SK-N-SH treated with all-trans-retinoic acid at 6 μM for 48 hours (cell line): ENCODE measurements around the gene PTTG1IP.

Experiments used
- ATAC-seq: fragments of 200-7000 bp; cut with Tn5 transposase; 3 replicates; pipeline ENCODE4 v1.9.1; 2020; ENCODE audit warnings: mild to moderate bottlenecking, moderate library complexity
- ARNTL ChIP-seq: fragments of 450-650 bp; formaldehyde crosslinking; IDR thresholded peaks from 2 replicates; pipeline ENCODE4 v1.5.0; 2020; ENCODE audit warnings: low read depth, mild to moderate bottlenecking, moderate library complexity, borderline replicate concordance
- CSDC2 ChIP-seq: fragments of 250-450 bp; sonication (Bioruptor Pico); IDR thresholded peaks from 2 replicates; pipeline ENCODE4 v1.5.0; 2020; ENCODE audit warnings: mild to moderate bottlenecking, moderate library complexity
- ESRRG ChIP-seq: fragments of 250-450 bp; sonication (Bioruptor Pico); IDR thresholded peaks from 2 replicates; pipeline ENCODE4 v1.6.1; 2021; ENCODE audit warnings: mild to moderate bottlenecking
- ISL1 ChIP-seq: fragments of 250-450 bp; sonication (Bioruptor Pico); IDR thresholded peaks from 2 replicates; pipeline ENCODE4 v2.1.2; 2022; ENCODE audit warnings: mild to moderate bottlenecking, moderate library complexity
- OSR1 ChIP-seq: fragments of 250-450 bp; sonication (Bioruptor Pico); IDR thresholded peaks from 2 replicates; pipeline ENCODE4 v1.8.0; 2022; ENCODE audit warnings: moderate library complexity, mild to moderate bottlenecking, inconsistent platforms
- PPARA ChIP-seq: fragments of 250-450 bp; sonication (Bioruptor Pico); IDR thresholded peaks from 2 replicates; pipeline ENCODE4 v1.5.0; 2020; ENCODE audit warnings: mild to moderate bottlenecking, borderline replicate concordance
- RARB ChIP-seq: fragments of 250-450 bp; sonication (Bioruptor Pico); IDR thresholded peaks from 2 replicates; pipeline ENCODE4 v1.8.0; 2021; ENCODE audit warnings: mild to moderate bottlenecking, moderate library complexity
- SNAI2 ChIP-seq: fragments of 250-450 bp; sonication (Bioruptor Pico); IDR thresholded peaks from 2 replicates; pipeline ENCODE4 v1.5.0; 2020; ENCODE audit warnings: mild to moderate bottlenecking, moderate library complexity
- TCF4 ChIP-seq: fragments of 250-450 bp; sonication (Bioruptor Pico); IDR thresholded peaks from 2 replicates; pipeline ENCODE4 v1.8.0; 2021; ENCODE audit warnings: mild to moderate bottlenecking, moderate library complexity, borderline replicate concordance
- TOX ChIP-seq: fragments of 250-450 bp; sonication (Bioruptor Pico); IDR thresholded peaks from 2 replicates; pipeline ENCODE4 v1.8.0; 2021; ENCODE audit warnings: mild to moderate bottlenecking, moderate library complexity, borderline replicate concordance
- ZC3H10 ChIP-seq: fragments of 250-450 bp; sonication (Bioruptor Pico); IDR thresholded peaks from 2 replicates; pipeline ENCODE4 v1.5.1; 2021; ENCODE audit warnings: mild to moderate bottlenecking, moderate library complexity
- ZFP3 ChIP-seq: fragments of 250-450 bp; sonication (Bioruptor Pico); IDR thresholded peaks from 2 replicates; pipeline ENCODE4 v1.5.0; 2020; ENCODE audit warnings: mild to moderate bottlenecking, moderate library complexity
- ZFP30 ChIP-seq: fragments of 450-650 bp; formaldehyde crosslinking; IDR thresholded peaks from 2 replicates; pipeline ENCODE4 v1.5.0; 2022; ENCODE audit warnings: mild to moderate bottlenecking, moderate library complexity
- ZNF565 ChIP-seq: fragments of 450-650 bp; formaldehyde crosslinking; conservative IDR thresholded peaks from 2 replicates; pipeline ENCODE4 v1.5.0; 2020; ENCODE audit warnings: low read depth, mild to moderate bottlenecking, moderate library complexity
- ZNF70 ChIP-seq: fragments of 450-650 bp; formaldehyde crosslinking; IDR thresholded peaks from 2 replicates; pipeline ENCODE4 v1.5.0; 2020; ENCODE audit warnings: mild to moderate bottlenecking, moderate library complexity
- TF ChIP-seq, protein P1 (sequence below): fragments of 250-450 bp; sonication (Bioruptor Pico); IDR thresholded peaks from 2 replicates; pipeline ENCODE4 v1.5.0; 2020; ENCODE audit warnings: mild to moderate bottlenecking, moderate library complexity
- TF ChIP-seq, protein P2 (sequence below): fragments of 250-450 bp; sonication (Bioruptor Pico); IDR thresholded peaks from 2 replicates; pipeline ENCODE4 v1.5.1; 2020; ENCODE audit warnings: low read depth, mild to moderate bottlenecking, moderate library complexity
- TF ChIP-seq, protein P3 (sequence below): fragments of 250-450 bp; sonication (Bioruptor Pico); IDR thresholded peaks from 2 replicates; pipeline ENCODE4 v1.8.0; 2021; ENCODE audit warnings: low read depth, mild to moderate bottlenecking, moderate library complexity, borderline replicate concordance
- TF ChIP-seq, protein P4 (sequence below): fragments of 250-450 bp; sonication (Bioruptor Pico); IDR thresholded peaks from 2 replicates; pipeline ENCODE4 v1.8.0; 2020; ENCODE audit warnings: mild to moderate bottlenecking, moderate library complexity, borderline replicate concordance
- TF ChIP-seq, protein P5 (sequence below): fragments of 250-450 bp; sonication (Bioruptor Pico); IDR thresholded peaks from 2 replicates; pipeline ENCODE4 v1.5.1; 2021; ENCODE audit warnings: mild to moderate bottlenecking, moderate library complexity

Gene PTTG1IP

DNA sequence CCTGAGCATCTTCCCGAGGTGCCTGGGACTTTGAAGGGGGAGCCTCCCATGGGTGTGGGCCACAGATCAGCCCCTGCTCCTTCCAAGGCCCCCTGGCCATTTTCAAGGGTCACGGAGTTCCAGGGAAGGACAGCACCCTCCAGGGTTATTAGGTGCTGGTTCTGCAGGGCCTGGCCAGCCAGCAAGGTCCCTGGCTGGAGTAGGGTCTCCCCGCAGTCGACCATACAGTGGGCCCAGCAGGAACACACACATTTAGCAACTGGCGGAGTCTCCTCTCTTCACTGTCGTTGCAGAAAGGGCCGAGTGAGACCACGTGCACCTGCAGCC is 37.9 kb downstream of the PTTG1IP start:
- no peak for TF ChIP-seq PPARA (CRISPR knock-in tag)
- TF ChIP-seq, protein P1, sequence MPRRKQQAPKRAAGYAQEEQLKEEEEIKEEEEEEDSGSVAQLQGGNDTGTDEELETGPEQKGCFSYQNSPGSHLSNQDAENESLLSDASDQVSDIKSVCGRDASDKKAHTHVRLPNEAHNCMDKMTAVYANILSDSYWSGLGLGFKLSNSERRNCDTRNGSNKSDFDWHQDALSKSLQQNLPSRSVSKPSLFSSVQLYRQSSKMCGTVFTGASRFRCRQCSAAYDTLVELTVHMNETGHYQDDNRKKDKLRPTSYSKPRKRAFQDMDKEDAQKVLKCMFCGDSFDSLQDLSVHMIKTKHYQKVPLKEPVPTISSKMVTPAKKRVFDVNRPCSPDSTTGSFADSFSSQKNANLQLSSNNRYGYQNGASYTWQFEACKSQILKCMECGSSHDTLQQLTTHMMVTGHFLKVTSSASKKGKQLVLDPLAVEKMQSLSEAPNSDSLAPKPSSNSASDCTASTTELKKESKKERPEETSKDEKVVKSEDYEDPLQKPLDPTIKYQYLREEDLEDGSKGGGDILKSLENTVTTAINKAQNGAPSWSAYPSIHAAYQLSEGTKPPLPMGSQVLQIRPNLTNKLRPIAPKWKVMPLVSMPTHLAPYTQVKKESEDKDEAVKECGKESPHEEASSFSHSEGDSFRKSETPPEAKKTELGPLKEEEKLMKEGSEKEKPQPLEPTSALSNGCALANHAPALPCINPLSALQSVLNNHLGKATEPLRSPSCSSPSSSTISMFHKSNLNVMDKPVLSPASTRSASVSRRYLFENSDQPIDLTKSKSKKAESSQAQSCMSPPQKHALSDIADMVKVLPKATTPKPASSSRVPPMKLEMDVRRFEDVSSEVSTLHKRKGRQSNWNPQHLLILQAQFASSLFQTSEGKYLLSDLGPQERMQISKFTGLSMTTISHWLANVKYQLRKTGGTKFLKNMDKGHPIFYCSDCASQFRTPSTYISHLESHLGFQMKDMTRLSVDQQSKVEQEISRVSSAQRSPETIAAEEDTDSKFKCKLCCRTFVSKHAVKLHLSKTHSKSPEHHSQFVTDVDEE (CRISPR knock-in tag), result no peak
- no peak for ATAC-seq

DNA sequence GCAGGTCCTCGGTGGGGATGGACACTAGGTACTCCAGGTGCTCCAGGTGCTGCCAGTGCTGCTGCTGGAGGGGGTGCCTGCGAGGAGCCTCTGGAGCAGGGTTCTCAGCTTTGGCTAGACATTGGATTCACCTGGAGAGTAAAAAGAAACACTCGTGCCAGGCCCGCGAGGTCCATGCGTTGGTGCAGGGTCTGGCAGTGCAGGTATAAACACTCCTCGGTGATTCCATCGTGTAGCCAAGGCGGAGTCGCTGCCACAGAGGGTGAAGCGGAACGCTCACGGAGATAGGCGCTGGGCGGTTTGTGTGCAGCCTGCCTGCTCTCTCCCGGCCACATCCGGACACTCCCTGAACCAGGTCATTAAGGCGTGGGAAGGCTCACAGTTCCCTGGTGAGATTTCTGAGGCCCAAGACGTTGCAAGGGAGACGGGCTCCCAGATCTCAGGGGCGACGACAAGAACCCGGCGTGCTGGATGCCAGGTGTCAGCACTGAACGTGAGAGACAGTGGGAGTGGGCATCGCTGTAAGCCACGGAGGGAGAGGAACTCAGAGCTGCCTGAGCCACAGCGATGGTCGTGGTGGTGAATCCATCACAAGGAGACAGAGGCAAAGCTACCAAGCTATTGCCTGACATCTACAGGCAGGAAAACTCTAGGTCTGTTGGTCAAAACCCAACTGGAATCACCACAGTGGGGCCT is 38.4 kb downstream of the PTTG1IP start:
- TF ChIP-seq TCF4 (CRISPR knock-in tag) (no peak), ARNTL (no peak), CSDC2 (no peak), ZC3H10 (CRISPR knock-in tag) (no peak)
- TF ChIP-seq, protein P1 (CRISPR knock-in tag), result no peak
- no peak for ATAC-seq

DNA sequence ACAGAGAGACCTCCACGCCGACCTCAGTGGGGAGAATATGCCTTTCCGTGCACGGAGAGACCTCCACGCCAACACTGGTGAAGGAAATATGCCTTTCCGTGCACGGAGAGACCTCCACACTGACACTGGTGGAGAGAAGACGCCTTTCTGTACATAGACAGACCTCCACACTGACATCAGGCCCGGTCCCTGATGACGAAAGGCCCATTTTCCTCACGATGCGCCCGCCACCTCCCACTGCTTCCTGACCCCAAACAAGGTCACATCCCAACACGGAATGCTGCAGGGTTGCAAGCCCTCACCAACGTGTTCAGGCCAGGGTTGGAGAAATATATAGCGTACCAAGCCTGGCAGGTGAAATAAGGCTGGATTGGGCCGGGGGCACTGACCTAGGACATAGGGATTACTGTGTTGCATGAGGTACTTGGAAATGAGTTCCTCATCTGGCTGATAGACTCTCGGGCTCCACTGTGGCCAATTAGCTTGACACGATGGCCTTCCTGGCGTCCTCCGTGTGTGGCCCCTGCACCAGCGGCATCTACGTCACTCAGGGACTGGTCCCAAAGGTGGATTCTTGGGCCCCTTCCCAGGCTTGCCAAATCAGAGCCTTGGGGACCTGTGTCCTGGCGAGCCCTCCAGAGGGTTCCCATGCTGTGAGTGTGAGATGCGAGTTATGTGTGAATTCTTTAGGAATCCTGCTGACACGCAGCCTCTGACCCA is 39.1 kb downstream of the PTTG1IP start:
- ATAC-seq, result no peak
- no peak for TF ChIP-seq TOX (CRISPR knock-in tag)
- TF ChIP-seq TCF4 (CRISPR knock-in tag), result no peak
- TF ChIP-seq, protein P2, sequence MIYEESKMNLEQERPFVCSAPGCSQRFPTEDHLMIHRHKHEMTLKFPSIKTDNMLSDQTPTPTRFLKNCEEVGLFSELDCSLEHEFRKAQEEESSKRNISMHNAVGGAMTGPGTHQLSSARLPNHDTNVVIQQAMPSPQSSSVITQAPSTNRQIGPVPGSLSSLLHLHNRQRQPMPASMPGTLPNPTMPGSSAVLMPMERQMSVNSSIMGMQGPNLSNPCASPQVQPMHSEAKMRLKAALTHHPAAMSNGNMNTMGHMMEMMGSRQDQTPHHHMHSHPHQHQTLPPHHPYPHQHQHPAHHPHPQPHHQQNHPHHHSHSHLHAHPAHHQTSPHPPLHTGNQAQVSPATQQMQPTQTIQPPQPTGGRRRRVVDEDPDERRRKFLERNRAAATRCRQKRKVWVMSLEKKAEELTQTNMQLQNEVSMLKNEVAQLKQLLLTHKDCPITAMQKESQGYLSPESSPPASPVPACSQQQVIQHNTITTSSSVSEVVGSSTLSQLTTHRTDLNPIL (CRISPR knock-in tag), result no peak
- TF ChIP-seq, protein P3, sequence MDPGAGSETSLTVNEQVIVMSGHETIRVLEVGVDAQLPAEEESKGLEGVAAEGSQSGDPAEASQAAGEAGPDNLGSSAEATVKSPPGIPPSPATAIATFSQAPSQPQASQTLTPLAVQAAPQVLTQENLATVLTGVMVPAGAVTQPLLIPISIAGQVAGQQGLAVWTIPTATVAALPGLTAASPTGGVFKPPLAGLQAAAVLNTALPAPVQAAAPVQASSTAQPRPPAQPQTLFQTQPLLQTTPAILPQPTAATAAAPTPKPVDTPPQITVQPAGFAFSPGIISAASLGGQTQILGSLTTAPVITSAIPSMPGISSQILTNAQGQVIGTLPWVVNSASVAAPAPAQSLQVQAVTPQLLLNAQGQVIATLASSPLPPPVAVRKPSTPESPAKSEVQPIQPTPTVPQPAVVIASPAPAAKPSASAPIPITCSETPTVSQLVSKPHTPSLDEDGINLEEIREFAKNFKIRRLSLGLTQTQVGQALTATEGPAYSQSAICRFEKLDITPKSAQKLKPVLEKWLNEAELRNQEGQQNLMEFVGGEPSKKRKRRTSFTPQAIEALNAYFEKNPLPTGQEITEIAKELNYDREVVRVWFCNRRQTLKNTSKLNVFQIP (CRISPR knock-in tag), result no peak
- no peak for TF ChIP-seq ZC3H10 (CRISPR knock-in tag)

DNA sequence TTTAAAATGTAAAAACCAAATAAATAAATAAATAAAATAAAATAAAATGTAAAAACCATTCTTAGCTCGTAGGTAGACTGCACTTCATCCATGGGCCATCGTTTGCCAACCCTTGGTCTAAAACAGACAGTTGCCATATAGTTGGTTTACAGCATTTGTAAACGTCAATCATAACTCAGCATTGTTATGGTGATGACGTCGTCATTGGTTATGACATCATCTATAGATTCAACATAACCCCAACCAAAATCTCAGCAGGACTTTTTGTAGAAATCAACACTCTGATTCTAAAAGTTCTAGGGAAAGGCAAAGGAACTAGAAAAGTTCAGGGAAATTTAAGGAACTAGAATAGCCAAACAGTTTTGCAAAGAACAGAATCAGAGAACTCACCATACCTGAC is 39.8 kb downstream of the PTTG1IP start:
- no peak for ATAC-seq
- TF ChIP-seq ZFP3 (no peak), ESRRG (no peak), PPARA (CRISPR knock-in tag) (no peak), ZNF565 (no peak), ISL1 (no peak), ARNTL (no peak), RARB (no peak), OSR1 (no peak), ZNF70 (CRISPR knock-in tag) (no peak), SNAI2 (CRISPR knock-in tag) (no peak), TOX (CRISPR knock-in tag) (no peak), ZFP30 (no peak), TCF4 (CRISPR knock-in tag) (no peak)
- TF ChIP-seq, protein P4, sequence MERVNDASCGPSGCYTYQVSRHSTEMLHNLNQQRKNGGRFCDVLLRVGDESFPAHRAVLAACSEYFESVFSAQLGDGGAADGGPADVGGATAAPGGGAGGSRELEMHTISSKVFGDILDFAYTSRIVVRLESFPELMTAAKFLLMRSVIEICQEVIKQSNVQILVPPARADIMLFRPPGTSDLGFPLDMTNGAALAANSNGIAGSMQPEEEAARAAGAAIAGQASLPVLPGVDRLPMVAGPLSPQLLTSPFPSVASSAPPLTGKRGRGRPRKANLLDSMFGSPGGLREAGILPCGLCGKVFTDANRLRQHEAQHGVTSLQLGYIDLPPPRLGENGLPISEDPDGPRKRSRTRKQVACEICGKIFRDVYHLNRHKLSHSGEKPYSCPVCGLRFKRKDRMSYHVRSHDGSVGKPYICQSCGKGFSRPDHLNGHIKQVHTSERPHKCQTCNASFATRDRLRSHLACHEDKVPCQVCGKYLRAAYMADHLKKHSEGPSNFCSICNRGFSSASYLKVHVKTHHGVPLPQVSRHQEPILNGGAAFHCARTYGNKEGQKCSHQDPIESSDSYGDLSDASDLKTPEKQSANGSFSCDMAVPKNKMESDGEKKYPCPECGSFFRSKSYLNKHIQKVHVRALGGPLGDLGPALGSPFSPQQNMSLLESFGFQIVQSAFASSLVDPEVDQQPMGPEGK (CRISPR knock-in tag), result no peak
- TF ChIP-seq, protein P2 (CRISPR knock-in tag), result no peak
- TF ChIP-seq, protein P5, sequence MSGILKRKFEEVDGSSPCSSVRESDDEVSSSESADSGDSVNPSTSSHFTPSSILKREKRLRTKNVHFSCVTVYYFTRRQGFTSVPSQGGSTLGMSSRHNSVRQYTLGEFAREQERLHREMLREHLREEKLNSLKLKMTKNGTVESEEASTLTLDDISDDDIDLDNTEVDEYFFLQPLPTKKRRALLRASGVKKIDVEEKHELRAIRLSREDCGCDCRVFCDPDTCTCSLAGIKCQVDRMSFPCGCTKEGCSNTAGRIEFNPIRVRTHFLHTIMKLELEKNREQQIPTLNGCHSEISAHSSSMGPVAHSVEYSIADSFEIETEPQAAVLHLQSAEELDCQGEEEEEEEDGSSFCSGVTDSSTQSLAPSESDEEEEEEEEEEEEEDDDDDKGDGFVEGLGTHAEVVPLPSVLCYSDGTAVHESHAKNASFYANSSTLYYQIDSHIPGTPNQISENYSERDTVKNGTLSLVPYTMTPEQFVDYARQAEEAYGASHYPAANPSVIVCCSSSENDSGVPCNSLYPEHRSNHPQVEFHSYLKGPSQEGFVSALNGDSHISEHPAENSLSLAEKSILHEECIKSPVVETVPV (CRISPR knock-in tag), result no peak
